Measurements from ENCODE around the gene TCF12. TPM values are rescaled to one million over a fixed set of nuclear protein-coding genes. Genes with fewer than 3 reads are reported as not detected.

TCF12 gene
- total RNA-seq, 1 experiment from 2014 or later: 96.2 TPM

DNA sequence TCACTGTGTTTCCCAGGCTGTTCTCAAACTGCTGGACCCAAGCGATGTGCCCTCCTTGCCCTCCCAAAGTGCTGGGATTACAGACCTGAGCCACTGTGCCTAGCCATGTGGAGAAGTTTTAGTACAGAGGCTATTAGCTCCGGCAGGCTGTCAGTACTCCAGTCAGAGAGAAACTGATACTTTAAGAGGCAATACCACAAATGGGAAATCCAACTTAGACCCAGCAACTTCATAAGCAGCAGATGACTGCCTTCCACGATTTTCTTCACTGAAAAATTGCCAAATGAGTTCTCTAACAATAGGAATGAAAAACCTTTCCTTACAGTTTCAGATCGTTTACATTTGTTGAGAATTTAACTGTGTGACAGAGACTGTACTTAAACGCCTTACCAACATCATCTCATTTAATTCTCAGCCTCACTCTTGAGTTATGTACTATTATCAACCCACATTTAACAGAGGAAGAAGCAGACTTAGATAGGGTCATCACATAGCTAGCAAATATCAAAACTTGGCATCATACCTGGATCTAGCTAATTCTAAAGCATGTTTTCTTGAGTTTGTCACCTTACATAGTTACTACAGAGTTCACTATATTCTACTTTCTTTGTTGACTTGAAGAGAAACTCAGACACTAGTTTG is 127.4 kb downstream of the TCF12 start:
- DNase-seq (ENCODE audit: low read depth): no peak

DNA sequence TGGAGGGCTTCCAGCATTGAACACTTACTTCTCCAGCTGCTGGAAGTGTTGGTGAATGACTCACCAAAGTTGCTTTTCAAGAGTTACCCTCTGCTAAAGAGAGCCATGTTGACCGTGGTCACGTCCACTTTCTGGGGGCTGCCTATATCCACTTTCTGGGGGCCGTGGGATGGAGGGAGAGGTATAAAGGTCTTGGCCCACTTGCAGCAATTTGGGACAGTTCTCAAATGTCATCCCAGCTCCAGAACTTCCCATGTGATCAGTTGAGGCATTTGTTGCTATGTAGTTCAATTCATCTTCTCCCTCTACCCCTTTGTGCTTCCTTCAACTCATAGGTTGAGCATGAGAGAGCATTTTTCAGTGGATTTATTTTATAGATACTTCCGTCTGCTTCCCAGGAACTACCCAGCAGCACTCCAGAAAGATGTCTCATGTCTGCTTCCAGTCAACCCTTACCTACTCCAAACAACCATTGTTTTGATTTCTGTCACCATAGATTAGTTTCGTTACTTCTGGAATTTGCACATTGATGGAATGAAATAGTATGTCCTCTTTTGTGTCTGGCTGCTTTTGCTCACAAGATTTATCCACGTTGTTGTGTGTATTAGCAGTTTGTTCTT is 130.6 kb downstream of the TCF12 start:
- DNase-seq (ENCODE audit: low read depth): no peak

DNA sequence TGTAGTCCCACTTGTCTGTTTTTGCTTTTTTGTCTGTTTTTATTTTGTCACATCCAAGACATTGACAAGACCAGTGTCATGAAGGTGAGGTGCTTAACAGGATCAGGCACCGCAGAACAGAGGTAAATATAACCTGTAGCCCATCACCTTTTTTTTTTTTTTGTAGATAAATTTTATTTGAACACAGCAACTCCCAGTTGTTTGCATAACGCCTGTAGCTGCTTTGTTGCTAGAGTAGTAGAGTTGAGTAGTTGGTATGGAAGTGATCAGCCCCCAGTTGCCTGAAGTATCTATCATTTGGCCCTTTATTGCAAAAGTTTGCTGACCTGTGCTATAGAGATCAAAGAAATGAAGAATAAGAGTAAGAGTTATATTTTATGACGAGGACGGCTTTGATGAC is 135.0 kb downstream of the TCF12 start:
- no peak for DNase-seq (ENCODE audit: low read depth)

DNA sequence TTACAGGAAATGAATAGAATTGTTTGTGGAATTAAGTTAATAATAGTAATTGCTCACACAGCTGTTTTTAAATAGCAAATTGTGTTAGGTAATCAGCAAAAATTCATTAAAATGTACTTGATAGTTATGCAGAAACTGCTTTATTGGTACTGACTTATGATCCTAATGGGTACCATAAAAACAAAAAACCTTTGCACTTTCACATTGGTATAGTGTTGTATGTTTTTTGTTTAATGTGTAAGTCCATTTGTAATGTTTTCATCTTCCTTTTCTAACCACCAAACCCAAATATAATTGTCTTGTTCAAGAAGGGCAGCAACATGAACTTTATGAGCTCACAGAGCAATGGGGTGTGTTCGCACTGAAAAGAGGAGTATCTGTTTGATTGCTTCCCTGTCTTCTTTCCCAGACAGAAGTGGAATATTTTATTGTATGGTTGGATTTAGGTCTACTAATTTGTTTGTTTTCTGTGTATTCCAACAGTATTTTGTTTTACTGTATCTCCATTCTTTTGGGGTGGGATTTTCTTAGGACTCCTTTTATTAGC is 135.8 kb downstream of the TCF12 start:
- no peak for DNase-seq (ENCODE audit: low read depth)

DNA sequence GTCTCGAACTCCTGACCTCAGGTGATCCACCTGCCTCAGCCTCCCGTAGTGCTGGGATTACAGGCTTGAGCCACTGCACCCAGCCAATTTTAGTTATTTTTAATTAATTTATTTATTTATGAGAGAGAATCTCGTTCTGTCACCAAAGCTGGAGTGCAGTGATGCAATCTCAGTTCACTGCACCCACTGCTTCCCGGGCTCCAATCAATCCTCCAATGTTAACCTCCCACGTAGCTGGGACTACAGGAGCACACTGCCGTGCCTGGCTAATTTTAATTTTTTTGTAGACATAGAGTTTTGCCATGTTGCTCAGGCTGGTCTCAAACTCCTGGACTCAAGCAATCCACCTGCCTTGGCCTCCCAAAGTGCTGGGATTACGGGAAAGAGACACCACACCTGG is 137.9 kb downstream of the TCF12 start:
- DNase-seq (ENCODE audit: low read depth): no peak

DNA sequence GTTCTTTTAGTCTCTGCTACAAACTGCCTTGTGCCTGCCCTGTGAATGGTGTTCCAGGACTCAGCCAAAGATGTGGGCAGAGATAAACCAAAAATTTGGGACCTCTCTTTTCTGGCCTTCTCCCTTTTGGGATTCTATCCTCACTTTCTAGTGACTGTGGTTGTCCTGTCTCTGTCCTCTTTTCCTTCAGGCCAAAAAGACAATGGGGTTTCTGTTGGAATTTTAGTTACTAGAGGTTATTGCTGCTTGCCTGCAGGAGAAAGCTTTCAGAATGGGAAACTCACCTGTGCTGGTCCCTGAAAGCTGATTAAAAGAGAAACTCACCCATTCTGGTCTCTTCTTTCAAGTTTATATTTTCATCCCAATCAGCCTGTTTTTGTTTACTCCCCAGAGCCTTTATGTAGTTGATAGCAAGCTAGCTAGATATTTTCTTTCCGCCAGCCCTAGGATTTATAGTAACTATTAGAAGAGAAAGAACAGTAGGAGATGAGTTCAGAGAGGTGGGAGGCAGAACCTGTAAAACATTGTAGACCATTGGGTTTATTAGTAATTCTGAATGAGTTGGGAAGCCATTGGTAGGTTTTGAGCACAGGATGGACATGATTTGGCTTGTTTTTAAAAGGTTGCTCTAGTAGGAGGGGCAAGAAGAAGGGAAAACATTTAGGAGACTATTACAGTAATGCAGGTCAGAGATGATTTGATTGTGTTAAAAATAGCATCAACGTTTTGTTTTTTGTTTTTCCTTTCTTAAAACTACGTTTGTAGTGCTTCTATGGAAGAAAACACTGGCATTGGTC is 138.9 kb downstream of the TCF12 start:
- DNase-seq (ENCODE audit: low read depth): no peak

DNA sequence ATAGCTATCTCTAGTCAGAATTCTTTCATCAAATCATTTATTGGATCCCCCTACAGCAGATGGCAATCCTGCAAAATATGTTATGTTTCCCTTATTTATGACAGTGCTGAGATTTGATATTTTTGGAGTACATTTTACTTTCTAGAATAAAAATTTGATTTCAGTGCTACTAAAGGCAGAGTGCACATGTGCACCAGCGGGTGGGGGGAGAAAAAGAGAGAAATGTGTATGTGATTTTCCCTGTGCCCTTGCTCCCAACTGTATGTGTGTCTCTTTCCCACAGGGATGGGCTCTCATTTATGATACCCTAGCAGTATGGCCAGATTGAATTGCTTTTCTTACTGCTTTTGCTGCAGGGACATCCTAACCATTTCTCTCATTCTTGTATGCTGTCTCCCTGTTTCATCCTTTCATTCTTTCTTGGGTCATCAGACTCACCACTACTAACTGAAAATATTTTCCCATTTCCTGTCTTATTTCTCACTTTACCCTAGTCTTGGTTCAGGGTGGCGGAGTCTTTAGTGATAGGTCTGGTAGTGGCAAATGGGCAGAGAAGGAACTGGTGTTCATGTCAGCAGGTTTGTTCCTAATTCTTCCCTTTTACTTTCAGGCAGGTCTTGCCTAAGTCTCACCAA is 140.7 kb downstream of the TCF12 start:
- DNase-seq (ENCODE audit: low read depth): peak; percentile 21

DNA sequence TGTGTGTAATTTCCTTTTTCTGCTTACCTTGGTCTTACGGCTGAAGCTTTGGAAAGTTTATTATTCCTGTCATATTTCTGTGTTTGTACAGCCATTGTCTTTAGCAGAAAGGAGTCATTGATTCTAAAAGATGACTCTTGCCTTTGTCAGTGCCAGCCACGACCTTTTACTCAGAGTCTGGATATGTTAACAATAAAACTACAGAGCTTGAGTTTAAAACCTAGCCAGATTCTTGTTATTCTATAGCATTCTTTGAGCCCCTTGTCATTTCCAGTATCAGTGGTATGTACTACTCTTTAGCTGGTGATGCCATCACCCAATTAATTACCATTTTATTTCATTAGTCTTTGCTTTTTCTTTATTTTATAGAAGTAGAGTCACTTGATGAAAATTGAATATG is 142.4 kb downstream of the TCF12 start:
- peak; percentile 96 for DNase-seq (ENCODE audit: low read depth)

DNA sequence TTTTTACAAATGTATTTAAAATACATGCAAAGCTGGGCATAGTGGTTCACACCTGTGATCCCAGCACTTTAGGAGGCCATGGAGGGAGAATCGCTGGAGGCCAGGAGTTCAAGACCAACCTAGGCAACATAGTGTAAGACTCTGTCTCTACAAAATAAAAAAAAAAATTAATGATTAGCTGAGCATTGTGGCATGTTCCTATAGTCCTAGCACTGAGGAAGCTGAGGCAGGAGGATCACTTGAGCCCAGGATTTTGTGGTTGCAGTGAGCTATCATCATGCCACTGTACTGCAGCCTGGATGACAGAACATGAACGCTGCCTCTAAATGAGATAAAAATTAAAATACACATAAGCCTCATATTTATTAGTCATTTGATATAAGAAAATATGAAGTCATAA is 142.8 kb downstream of the TCF12 start:
- no peak for DNase-seq (ENCODE audit: low read depth)

DNA sequence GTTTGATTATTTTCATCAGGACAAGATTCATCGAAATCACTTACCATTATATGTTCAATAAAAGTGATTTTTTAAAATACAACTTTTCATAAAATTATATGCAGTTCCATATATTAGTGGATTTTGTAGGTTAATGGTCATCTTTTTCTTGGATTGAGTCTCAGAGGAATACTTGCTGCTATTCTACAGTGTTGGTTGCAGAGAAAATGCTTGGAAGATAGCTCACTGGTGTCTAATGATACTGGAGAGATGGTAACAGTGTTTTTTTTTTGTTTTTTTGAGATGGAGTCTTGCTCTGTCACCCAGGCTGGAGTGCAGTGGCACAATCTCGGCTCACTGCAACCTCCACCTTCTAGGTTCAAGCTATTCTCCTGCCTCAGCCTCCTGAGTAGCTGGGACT is 143.3 kb downstream of the TCF12 start:
- DNase-seq (ENCODE audit: low read depth): no peak

DNA sequence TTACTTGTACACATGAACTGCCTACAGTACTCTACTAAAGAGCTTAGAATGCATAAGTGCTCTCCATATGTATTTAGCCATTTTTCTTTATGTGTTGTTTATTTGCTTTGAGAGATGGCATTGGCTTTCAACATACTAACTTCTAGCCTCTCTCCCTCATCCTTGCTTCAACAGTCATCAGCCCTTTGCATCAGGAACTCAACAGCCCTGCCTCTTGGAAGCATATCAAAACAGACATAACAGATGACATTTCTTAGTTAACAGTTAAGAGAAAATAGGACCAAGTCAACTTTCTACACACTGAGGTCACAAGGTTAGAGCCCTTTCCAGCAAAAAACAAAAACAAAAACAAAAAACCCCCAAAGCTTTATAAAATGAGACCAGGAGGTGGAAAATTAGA is 145.6 kb downstream of the TCF12 start:
- no peak for DNase-seq (ENCODE audit: low read depth)

DNA sequence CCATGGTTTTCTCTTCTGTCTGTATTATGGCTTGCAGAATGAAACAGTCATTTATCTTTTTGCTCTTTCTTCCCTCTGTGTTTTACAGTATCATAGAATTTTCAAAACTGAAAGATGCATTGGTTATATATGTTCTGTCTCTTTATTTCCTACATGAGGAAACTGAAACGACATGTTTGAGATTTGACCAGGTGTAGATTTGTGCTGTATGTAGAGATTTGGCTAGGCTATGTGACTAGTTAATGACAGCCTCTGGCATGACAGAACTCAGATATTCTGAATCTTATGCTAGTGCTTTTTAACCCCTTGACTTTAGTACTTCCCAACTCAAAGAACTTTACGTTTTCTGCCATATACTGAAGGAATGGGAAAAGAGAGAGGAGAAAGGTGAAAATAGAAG is 151.0 kb downstream of the TCF12 start:
- DNase-seq (ENCODE audit: low read depth): no peak

DNA sequence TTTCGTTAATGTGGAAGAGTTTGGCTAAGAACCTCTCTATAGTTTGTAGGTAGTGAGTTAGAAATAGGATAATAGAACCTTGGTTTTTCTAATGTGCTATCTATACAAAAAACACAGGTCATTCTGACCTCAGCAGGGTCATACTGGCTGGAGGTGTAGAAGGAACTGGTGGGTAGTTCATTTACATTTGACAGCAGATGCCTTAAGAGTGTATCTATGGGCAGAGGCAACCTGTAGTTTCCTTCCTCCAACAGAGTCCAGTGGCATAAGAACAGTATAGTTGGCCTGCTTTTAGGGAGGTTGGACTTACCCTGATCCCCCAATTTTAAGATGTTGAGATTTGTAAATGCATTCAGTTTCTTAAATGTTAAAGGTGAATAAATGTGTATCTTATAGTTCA is 152.2 kb downstream of the TCF12 start:
- DNase-seq (ENCODE audit: low read depth): no peak

DNA sequence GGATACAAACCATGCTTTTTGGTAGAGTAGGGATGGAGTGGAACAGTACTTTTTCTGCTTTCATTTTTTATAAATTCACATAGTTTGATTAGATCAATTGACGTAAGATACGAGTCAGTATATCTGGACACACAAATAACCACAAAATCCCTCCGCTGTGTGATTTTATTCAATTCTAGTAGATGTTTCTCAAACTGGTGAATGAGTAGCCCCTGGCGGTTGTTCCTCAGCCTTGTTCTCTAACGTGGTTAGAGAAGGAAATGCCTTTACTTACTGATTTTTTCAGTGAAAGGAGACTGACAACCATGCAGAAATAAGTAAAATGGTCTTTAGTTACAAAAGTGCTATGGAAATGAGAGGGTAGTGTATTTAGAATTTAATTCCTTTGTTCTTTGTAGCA is 161.0 kb downstream of the TCF12 start:
- DNase-seq (ENCODE audit: low read depth): no peak

DNA sequence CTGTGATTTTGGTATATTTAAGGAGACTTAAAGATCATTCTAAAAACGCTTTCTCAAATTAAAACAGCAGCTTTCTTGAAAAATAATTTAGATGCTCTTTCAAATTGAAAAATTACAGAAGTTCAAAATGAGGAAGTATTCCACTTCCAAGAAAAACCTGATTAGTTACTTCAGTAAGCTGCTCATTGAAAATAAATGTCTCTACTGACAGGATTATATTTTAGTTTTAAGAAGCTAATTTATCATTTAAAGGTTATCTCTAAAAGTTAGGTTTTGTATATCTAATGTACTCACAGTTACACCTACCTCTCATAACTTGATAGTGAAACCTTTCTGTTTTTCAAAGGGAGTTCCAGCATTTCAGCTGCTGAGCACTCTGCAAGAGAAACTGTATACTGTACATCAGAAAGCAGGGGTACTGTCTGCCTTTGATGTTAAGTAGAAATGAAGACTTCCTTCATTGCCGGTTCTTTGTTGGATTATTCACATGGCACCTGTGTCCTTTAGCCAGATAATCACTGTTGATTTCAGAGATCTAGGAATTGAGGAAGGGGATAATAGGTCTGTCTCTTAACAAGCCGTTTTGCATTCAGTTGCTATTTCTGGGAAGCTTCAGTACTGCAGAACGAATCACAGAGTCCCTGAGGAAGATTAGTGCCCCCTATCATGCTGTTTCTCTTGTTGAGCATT is 161.6 kb downstream of the TCF12 start:
- DNase-seq (ENCODE audit: low read depth): no peak

DNA sequence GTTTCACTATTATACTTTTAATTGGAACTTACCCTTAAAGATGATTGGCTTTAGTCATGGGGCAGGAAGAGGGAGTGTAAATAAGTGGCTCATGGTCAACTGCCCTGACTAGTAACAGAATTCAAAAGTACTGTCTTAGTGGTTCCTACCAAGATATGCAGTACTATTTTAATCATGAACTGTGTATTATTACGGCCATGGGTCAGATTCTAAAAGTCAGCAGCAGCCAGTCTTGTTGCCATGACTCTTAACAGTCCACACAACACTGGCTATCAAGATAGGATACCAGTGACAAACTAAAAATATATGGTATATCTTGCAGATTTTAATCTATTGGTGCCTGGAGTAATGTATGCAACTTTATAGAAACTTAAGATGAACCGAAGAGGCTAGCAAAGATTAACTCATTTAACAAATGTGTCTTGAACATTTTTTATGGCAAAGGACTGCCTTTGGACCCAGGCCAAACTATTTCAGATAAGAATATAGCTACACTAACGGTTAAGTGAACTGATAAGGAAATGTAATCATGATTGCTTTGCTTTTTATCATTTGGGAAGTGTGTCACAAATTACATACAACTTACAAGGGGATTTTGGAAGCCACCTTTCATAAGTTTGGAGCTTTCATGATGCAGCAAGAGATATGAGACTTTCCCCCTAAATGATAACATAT is 163.7 kb downstream of the TCF12 start:
- DNase-seq (ENCODE audit: low read depth): peak; percentile 11

DNA sequence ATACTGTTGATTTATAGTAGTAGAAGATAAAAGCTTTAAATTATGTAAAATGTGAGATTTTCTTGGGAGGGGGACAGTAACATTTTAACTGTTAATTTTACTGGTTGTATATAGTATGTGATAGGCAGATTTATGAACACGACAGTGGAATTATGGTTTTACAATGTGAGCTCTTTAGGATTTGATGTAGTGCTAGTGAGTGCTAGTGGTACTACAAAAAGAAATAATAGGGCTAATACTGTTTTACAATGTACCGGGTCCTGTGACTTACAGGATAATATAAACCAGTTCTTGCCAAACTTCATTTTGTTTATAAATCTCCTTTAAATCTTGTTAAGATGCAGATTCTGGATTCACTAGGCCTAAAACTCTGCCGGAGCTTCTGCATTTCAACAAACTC is 165.7 kb downstream of the TCF12 start:
- DNase-seq (ENCODE audit: low read depth): no peak

DNA sequence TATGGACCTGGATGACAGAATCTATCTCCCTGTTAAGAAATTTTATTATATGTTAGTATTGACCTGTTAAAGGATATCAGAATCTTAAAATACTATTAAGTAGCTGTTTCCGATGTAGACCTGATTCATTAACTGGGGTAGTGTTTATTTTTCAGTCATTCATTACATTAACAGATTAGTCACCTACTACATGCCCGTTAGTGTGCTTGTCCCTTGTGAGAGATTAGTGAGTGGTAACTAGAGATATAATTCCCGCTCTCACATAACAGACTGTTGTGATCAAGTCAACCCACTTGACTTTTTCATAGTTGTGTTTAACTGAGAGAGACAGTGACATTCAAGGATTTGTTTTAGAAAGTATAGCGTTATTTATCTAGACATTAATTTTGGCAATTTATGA is 166.8 kb downstream of the TCF12 start:
- DNase-seq (ENCODE audit: low read depth): no peak

DNA sequence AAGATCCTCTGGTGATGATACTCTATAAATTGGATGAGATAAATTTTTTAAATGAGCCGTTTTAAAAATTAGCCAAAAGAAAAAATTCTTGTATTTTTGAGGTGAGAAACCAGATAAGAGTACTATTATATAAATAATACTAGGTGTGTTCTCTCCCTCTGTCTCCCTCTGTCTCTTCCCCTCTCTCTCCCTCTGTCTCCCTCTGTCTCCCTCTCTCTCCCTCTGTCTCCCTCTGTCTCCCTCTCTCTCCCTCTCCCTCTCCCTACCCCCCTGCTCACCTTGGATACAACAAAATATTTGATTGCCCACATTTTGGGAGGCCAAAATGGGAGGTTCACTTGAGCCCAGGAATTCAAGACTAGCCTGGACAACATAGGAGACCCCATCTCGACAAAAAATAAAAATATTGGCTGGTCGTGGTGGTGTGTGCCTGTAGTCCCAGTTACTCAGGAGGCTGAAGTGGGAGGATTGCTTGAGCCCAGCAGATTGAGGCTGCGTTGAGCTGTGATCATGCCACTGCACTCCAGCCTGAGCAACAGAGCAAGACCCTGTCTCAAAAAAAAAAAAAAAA is 168.5 kb downstream of the TCF12 start:
- DNase-seq (ENCODE audit: low read depth): no peak

DNA sequence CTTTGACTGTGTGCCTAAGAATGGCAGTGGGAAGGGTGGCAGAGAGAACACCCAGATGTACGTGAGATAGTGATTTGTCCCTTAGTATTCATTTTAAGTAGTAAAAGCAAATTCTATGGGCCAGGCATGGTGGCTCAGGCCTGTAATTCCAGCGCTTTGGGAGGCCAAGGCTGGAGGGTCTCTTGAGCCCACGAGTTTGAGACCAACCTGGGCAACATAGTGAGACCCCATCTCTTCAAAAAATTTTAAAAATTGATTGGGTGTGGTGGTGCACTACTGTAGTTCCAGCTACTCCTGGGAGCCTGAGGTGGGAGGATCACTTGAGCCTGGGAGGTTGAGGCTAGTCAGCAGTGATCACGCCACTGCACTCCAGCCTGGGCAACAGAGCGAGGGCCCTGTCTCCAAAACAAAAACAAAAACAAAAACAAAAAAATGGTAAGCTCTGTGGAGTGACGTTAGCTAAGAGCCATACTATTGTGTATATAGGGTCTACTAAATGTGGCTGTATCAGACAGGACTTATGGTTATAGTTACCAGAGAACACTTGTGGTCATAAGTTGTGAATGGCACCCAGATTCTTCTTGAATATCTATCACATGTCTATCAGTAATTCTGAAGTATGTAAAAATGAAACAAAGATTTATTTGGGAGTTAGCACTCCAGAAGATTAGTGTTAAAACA is 171.5 kb downstream of the TCF12 start:
- DNase-seq (ENCODE audit: low read depth): no peak

Measured in HT1080 (cell line).